Ectodermal cell (in vitro differentiated cells): Measurements from ENCODE around the gene CDH18.

Experiments used
- H3K27ac ChIP-seq: 2 replicates; pipeline ENCODE4 v1.7.0; 2013; ENCODE audit warnings: mild to moderate bottlenecking, low read depth, low read length; ENCODE audit not compliant: insufficient read depth, poor library complexity, severe bottlenecking
- H3K27me3 ChIP-seq: 2 replicates; pipeline ENCODE4 v1.7.0; 2013; ENCODE audit warnings: mild to moderate bottlenecking, low read length; ENCODE audit not compliant: insufficient read depth, control insufficient read depth, poor library complexity, severe bottlenecking
- H3K36me3 ChIP-seq: one replicate; pipeline ENCODE4 v1.7.0; 2013; ENCODE audit warnings: low read length; ENCODE audit not compliant: control insufficient read depth, insufficient read depth
- H3K4me1 ChIP-seq: one replicate; pipeline ENCODE4 v1.7.0; 2013; ENCODE audit warnings: low read length; ENCODE audit not compliant: control insufficient read depth, insufficient read depth
- H3K4me3 ChIP-seq: 2 replicates; pipeline ENCODE4 v1.7.0; 2013; ENCODE audit warnings: low read depth, low read length, control low read depth; ENCODE audit not compliant: insufficient read depth
- H3K9me3 ChIP-seq: 2 replicates; pipeline ENCODE4 v1.7.0; 2013; ENCODE audit warnings: mild to moderate bottlenecking, low read length, moderate library complexity; ENCODE audit not compliant: control insufficient read depth
- WGBS, 2 experiments: methylation state at CpG; one replicate each; pipeline ENCODE4 v1.1.7; 2013; ENCODE audit warnings: missing lambda C conversion rate in 2 of 2; 5-methylcytosine and 5-hydroxymethylcytosine counted together

CDH18 gene

DNA sequence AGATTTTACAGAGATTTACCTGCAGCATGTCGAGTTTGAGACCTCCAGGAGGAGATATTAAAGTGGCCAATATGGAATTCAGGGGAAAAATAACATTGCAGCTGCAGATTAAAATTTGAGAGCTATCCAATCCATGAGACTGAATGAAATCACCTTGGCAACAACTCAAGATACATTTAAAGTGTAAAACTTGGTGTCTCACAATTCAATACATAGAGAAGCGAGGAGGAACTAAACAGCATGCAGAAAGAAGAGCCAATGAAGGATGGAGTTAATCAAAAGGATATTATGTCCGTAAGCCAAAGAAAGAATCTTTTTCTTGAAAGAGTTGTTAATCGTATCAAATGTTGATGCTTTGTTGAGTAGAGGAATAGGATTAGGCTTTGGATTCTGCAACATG is 455.1 kb downstream of the CDH18 start:
- no peaks in the 10 kb centered on the region for H3K36me3 ChIP-seq
- no peak overlapping the region for H3K27ac ChIP-seq
- WGBS, 2 experiments = 92 to 94% methylated on average over 4 of the region's 4 CpGs
- H3K9me3 ChIP-seq = no peaks in the 10 kb centered on the region
- no peak overlapping the region for H3K4me3 ChIP-seq
- H3K4me1 ChIP-seq = no peaks in the 10 kb centered on the region
- H3K27me3 ChIP-seq = no peaks in the 10 kb centered on the region

DNA sequence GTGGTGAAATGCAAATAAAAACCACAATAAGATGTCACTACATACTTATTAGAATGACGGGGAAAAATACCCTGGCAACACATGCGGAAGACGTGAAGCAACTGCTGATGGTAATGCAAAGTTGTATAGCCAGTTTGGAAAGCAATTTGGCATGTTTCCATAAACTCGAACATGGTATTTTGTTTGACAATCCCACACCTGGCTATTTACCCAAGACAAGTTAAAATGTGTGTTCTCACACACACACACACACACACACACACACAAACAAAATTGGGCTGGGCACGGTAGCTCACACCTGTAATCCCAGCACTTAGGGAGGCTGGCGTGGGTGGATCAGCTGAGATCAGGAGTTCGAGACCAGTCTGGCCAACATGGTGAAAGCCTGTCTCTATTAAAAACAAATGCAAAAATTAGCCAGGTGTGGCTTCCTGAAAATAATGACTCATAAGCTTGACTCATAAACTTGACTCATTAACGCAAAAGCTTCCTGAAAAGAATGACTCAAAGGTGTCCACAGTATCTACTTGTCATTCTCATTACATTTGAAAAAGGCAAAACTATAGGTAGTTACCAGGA is 456.5 kb downstream of the CDH18 start:
- 94 to 95% methylated on average over 8 of the region's 8 CpGs for WGBS, 2 experiments
- Histone ChIP-seq H3K36me3 (no peaks in the 10 kb centered on the region), H3K4me1 (no peaks in the 10 kb centered on the region), H3K27me3 (no peaks in the 10 kb centered on the region), H3K27ac (no peak overlapping the region), H3K4me3 (no peak overlapping the region), H3K9me3 (no peaks in the 10 kb centered on the region)

DNA sequence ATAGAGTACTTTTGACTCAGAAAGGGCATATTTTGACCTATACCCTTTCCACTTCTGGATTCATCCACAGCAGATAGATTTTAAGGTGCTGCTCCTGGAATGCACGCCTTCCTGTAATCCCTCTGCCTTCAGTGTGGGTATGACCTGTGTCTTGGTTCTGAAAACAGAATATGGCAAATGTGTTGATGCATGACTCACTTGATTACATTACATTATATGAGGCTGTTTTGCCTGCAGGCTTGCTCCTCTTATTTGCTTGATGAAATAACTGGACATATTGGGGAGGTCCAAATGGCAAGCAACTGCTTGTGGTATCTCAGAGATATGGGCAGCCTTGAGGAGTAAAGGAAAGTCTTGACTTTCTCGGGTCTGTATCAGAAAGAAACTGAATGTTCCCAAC is 468.6 kb downstream of the CDH18 start:
- no peak overlapping the region for H3K4me3 ChIP-seq
- H3K4me1 ChIP-seq = no peaks in the 10 kb centered on the region
- 84 to 95% methylated on average over 2 of the region's 2 CpGs for WGBS, 2 experiments
- no peaks in the 10 kb centered on the region for H3K9me3 ChIP-seq
- no peaks in the 10 kb centered on the region for H3K27me3 ChIP-seq
- no peaks in the 10 kb centered on the region for H3K36me3 ChIP-seq
- H3K27ac ChIP-seq = no peak overlapping the region

- no peaks in the 10 kb centered on the region for H3K27me3 ChIP-seq
- no peak overlapping the region for H3K4me3 ChIP-seq
- H3K9me3 ChIP-seq = no peaks in the 10 kb centered on the region
- H3K27ac ChIP-seq = no peak overlapping the region
- 92 to 96% methylated on average over 2 of the region's 2 CpGs for WGBS, 2 experiments
- H3K4me1 ChIP-seq = no peaks in the 10 kb centered on the region
- no peaks in the 10 kb centered on the region for H3K36me3 ChIP-seq
These were observed 489.1 kb downstream of the CDH18 start for GRCh38 chr5:19498852-19499251.

DNA sequence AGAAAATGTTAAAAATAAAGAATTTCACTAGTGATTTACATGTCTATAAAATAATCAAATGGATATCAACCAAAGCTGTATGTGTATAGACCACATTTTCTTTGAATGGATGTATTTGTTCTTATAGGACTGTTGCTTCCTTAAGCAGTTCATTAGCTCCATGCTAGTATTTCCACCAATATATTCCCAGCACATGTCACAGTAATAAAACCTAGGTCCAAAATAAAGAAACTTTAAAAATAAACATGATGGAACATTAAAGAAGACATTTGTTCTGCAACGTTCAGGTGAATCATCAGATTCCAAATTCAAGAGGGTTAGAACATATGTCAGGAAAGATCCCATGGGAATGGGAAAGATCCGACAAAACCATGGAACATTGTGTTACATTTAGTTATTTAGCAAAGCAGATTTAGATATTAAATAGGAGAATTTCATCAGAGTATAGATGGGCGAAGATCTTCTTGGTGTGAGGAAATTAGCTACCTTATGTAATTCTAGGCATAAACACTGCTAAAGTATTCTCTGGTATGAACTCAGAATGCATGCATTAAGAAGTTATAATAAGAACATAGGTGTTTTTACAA is 490.7 kb downstream of the CDH18 start:
- H3K4me3 ChIP-seq = no peak overlapping the region
- H3K27me3 ChIP-seq = no peaks in the 10 kb centered on the region
- no peak overlapping the region for H3K27ac ChIP-seq
- WGBS, 2 experiments = 75 to 76% methylated on average over 3 of the region's 3 CpGs
- H3K36me3 ChIP-seq = no peaks in the 10 kb centered on the region
- no peaks in the 10 kb centered on the region for H3K9me3 ChIP-seq
- H3K4me1 ChIP-seq = no peaks in the 10 kb centered on the region

- 100% methylated on average over 2 of the region's 2 CpGs for WGBS, 2 experiments
- H3K27ac ChIP-seq = no peak overlapping the region
- no peaks in the 10 kb centered on the region for H3K27me3 ChIP-seq
These were observed 491.9 kb downstream of the CDH18 start for GRCh38 chr5:19496056-19496455.

DNA sequence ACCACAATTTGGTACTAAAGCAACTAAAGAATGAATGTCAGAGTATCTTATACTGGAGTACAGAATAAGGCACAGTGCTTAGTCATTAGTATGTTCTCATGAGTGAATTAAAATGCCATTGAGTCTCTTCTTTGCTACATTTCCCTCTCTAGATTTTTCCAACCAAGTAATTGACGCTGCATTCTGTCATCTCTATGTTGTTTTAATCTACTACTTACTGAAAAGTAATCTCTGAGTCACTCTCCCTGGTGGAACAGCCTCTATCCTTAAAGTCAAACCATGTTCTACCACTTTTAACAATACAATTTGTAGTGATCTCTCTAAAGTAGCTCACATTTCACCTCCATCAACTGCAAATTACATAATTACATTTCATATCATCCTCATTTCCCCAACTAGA is 495.1 kb downstream of the CDH18 start:
- Histone ChIP-seq H3K4me1 (no peaks in the 10 kb centered on the region), H3K27ac (no peak overlapping the region), H3K27me3 (no peaks in the 10 kb centered on the region), H3K4me3 (no peak overlapping the region), H3K9me3 (no peaks in the 10 kb centered on the region), H3K36me3 (no peaks in the 10 kb centered on the region)
- 81 to 93% methylated on average over 1 of the region's 1 CpG for WGBS, 2 experiments

More at GRCh38 chr5:19496056-19496455, 491.9 kb downstream of the CDH18 start:
- Histone ChIP-seq H3K9me3 (no peaks in the 10 kb centered on the region), H3K4me3 (no peak overlapping the region), H3K4me1 (no peaks in the 10 kb centered on the region), H3K36me3 (no peaks in the 10 kb centered on the region)

- Histone ChIP-seq H3K27me3 (no peaks in the 10 kb centered on the region), H3K4me3 (no peak overlapping the region), H3K4me1 (no peaks in the 10 kb centered on the region), H3K36me3 (no peaks in the 10 kb centered on the region), H3K27ac (no peak overlapping the region), H3K9me3 (no peaks in the 10 kb centered on the region)
- 93 to 94% methylated on average over 3 of the region's 3 CpGs for WGBS, 2 experiments
These were observed 499.2 kb downstream of the CDH18 start for GRCh38 chr5:19488786-19489185.

- H3K4me3 ChIP-seq = no peak overlapping the region
- H3K27ac ChIP-seq = no peak overlapping the region
- H3K36me3 ChIP-seq = no peaks in the 10 kb centered on the region
- no peaks in the 10 kb centered on the region for H3K4me1 ChIP-seq
- no peaks in the 10 kb centered on the region for H3K9me3 ChIP-seq
- H3K27me3 ChIP-seq = no peaks in the 10 kb centered on the region
These were observed 500.5 kb downstream of the CDH18 start for GRCh38 chr5:19487480-19487879.

DNA sequence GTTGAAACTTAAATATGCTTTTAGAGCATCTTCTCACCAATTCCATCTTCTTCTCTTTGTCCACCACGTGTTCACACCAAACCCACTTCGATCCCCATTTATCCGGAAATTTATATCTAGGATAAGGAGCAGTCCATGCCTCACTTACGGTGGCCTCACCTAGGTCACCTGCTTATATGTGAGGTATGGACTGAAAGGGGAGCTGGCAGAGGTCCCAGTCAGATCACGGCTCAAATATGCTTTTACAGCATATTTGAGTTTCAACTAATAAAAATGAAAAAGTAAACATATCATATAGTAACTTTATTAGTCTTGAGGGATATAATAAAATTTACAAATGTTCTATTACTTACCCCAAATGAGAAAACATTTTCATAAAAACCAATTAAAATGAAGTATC is 508.4 kb downstream of the CDH18 start:
- Histone ChIP-seq H3K27ac (no peak overlapping the region), H3K4me1 (no peaks in the 10 kb centered on the region), H3K4me3 (no peak overlapping the region), H3K9me3 (no peaks in the 10 kb centered on the region), H3K27me3 (no peaks in the 10 kb centered on the region), H3K36me3 (no peaks in the 10 kb centered on the region)
- 100% methylated on average over 2 to 4 of the region's 5 CpGs for WGBS, 2 experiments

- 94 to 100% methylated on average over 1 of the region's 1 CpG for WGBS, 2 experiments
- Histone ChIP-seq H3K4me3 (no peak overlapping the region), H3K9me3 (no peaks in the 10 kb centered on the region), H3K27me3 (no peaks in the 10 kb centered on the region), H3K27ac (no peak overlapping the region), H3K36me3 (no peaks in the 10 kb centered on the region), H3K4me1 (no peaks in the 10 kb centered on the region)
These were observed 526.0 kb downstream of the CDH18 start for GRCh38 chr5:19462019-19462418.
